ENCODE data around the gene DGCR2. TPM values are rescaled to one million over a fixed set of nuclear protein-coding genes. Genes with fewer than 3 reads are reported as not detected.
A peak's percentile ranks its signal among the peaks of the same experiment; 100 is the strongest.

DGCR2 gene
- total RNA-seq, 2 experiments from 2014 or later: 38.7 to 39.0 TPM

- H3K4me3 Mint-ChIP-seq: no peak overlapping the region
- CTCF ChIA-PET: no interaction called here
- H3K27me3 Mint-ChIP-seq: no peaks in the 10 kb centered on the region
- H3K4me1 Mint-ChIP-seq: no peaks in the 10 kb centered on the region
- H3K9me3 Mint-ChIP-seq: no peaks in the 10 kb centered on the region
- DNase-seq: no peak
- POLR2A ChIA-PET: interaction anchor here (0.6 kb wide), 1 partner anchor 139 kb away, joined by 4 read pairs; no protein-coding TSS in a partner anchor
- peaks cover 5% of the 10 kb centered on the region for H3K36me3 Mint-ChIP-seq (ENCODE audit: low read depth)
- H3K27ac Mint-ChIP-seq: no peak overlapping the region
These were observed 6.9 kb upstream of the DGCR2 start for GRCh38 chr22:19128946-19129727.

DNA sequence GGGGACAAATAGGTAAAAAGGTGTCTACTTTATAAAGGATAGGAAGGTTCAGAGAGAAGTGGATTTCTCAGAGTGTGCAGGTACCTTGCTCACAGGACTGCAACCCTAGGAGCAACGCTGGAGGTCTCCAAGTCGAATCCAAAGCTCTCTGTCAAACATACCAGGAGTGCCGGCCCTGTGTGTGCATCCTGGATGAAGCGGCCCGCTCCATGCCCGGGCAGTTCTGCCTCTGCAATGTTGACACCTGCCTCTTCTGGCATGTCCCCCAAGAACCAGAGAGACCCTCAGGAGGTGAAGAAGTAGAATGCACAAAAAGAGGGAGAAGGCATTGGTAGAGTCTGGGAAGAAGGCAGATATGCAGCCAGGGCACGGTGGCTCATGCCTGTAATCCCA, 5.8 kb upstream of the DGCR2 start:
- Mint-ChIP-seq H3K4me3 (no peak overlapping the region), H3K27me3 (no peaks in the 10 kb centered on the region), H3K9me3 (no peaks in the 10 kb centered on the region), H3K36me3 (ENCODE audit: low read depth) (peaks cover 4% of the 10 kb centered on the region), H3K27ac (no peak overlapping the region), H3K4me1 (peaks cover 3% of the 10 kb centered on the region)
- ChIA-PET POLR2A (no interaction called here), CTCF (interaction anchor here (1.2 kb wide), 1 partner anchor 16 kb away, joined by 4 read pairs; the partner anchor contains the start of gene ESS2)
- no peak for DNase-seq

DNA sequence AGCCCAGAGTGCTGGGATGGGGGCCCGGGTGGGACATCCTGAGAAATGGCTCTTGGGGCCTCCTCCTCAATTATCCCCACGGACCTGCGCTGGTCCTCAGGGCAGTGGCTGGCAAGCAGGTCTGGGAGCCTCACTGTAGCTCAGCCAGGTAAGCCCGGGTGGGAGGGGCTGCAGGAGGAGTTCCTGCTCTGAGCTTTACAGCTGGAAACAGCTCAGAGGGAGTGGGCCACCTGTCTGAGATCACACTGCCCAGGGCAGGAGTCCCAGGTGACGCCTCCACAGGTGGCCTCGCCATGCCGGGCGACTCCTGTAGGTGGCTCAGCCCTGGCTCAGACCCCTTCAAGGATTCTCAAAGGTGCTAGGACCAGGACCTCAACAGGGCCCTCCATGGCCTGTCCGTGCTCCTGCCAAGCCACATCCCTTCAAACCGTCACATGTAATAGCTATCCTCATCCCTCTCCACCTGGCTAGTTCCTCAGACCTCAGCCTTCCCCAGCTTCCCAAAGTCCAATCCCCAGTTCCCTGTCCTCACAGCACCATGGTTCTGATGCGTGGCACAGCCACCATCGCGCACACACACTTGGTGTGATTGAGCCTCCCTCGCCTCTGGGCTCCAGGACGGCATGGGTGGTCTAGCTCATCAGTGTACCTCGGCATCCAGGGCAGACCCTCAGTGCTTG, 5.3 kb upstream of the DGCR2 start:
- ChIA-PET POLR2A (no interaction called here), CTCF (interaction anchor here (1.2 kb wide), 1 partner anchor 17 kb away, joined by 4 read pairs; the partner anchor contains the start of gene ESS2)

GRCh38 chr22:19126309-19127273, 4.4 kb upstream of the DGCR2 start:
- peaks cover 10% of the 10 kb centered on the region for H3K4me1 Mint-ChIP-seq
- CTCF ChIA-PET: no interaction called here
- H3K36me3 Mint-ChIP-seq (ENCODE audit: low read depth): peaks cover 4% of the 10 kb centered on the region
- POLR2A ChIA-PET: no interaction called here
- no peak overlapping the region for H3K4me3 Mint-ChIP-seq
- H3K27me3 Mint-ChIP-seq: no peaks in the 10 kb centered on the region
- no peak for DNase-seq
- H3K9me3 Mint-ChIP-seq: no peaks in the 10 kb centered on the region
- peak overlapping the region; percentile 19 for H3K27ac Mint-ChIP-seq

More for the DNA sequence above, 5.3 kb upstream of the DGCR2 start:
- no peak for DNase-seq
- Mint-ChIP-seq H3K36me3 (ENCODE audit: low read depth) (peaks cover 4% of the 10 kb centered on the region), H3K27ac (peak overlapping the region; percentile 71), H3K27me3 (no peaks in the 10 kb centered on the region), H3K9me3 (no peaks in the 10 kb centered on the region), H3K4me1 (peaks cover 9% of the 10 kb centered on the region), H3K4me3 (no peak overlapping the region)

DNA sequence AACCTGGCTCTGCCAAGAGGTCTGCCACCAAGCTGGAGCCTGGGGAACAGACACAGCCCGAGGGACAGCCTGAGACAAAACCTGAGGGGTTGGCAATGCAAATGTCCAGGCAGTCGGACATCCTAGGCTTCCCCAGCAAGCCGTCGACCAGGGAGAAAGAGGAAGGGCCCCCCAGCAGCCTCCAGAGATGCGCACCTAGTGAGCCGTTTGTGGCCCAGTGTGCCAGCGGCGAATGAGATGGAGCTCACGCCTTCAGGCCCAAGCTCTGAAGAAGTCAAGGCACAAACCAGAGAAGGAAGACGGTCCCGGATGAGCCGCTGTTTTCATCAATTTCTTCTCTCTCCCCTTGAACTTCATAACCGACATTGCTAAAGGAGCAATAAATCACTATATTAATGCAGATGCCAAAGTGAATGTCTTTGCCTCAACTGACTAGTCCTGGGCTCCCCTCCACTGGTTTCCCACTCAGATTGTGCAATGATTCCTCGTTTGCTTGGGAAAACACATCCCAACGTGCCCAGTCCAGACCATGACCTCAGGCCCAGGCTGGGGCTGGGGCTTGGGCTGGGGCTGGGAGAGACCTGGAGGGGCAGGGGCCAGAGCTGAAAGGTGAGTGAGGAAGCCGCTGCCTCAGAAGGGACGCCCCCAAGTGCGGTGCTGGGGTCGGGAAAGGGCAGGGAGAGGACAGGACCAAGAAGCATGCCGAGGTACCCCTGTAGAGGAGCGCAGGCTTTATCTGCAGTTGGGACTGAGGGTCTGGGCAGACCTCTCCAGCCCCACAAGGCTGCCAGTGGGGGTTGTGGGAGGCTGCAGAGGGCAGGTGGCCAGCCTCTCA, 3.5 kb upstream of the DGCR2 start:
- ChIA-PET POLR2A (no interaction called here), CTCF (interaction anchor here (0.5 kb wide), 1 partner anchor 202 kb away, joined by 3 read pairs; no protein-coding TSS in a partner anchor)
- DNase-seq: no peak
- H3K27me3 Mint-ChIP-seq: no peaks in the 10 kb centered on the region
- peaks cover 17% of the 10 kb centered on the region for H3K4me1 Mint-ChIP-seq
- no peak overlapping the region for H3K27ac Mint-ChIP-seq
- H3K36me3 Mint-ChIP-seq (ENCODE audit: low read depth): peaks cover 3% of the 10 kb centered on the region
- H3K4me3 Mint-ChIP-seq: no peak overlapping the region
- H3K9me3 Mint-ChIP-seq: no peaks in the 10 kb centered on the region

DNA sequence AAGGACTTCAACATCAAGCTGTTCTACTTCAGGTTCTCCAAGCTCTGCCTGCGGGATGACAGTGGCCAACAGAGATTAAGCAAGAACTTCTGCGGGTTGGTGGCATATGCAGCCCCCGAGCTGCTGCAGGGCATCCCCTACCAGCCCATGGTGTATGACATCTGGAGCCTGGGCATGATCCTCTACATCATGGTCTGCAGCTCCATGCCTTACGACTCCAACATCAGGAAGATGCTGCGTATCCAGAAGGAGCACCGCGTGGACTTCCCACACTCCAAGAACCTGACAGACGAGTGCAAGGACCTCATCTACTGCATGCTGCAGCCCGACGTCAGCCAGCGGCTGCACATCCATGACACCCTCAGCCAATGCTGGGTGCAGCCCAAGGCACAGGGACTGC, 2.8 kb upstream of the DGCR2 start:
- no peaks in the 10 kb centered on the region for H3K9me3 Mint-ChIP-seq
- no peak overlapping the region for H3K27ac Mint-ChIP-seq
- POLR2A ChIA-PET: no interaction called here
- H3K36me3 Mint-ChIP-seq (ENCODE audit: low read depth): peaks cover 3% of the 10 kb centered on the region
- H3K4me1 Mint-ChIP-seq: peaks cover 24% of the 10 kb centered on the region
- CTCF ChIA-PET: no interaction called here
- DNase-seq: no peak
- H3K4me3 Mint-ChIP-seq: no peak overlapping the region
- no peaks in the 10 kb centered on the region for H3K27me3 Mint-ChIP-seq

DNA sequence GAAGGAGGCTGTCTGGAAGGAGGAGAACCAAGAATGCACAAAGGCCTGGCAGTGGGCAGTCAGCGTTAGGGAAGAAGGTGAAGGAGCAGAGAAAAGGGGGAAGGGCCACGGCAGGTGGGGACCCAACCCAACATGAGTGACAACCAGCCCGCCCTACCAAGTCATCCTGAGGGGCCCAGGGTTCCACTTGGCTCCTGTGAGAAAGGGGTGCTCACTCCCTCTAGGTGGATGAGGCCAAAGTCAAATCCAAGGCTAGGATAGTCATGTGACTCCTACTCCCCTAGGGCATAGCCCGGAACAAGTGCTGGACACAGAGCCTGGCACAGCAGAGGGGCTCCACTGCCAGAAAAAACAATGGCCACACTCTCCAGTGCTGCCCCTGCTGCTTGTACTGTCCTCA, 2.2 kb upstream of the DGCR2 start:
- H3K36me3 Mint-ChIP-seq (ENCODE audit: low read depth): peaks cover 3% of the 10 kb centered on the region
- H3K4me1 Mint-ChIP-seq: peaks cover 28% of the 10 kb centered on the region
- H3K27ac Mint-ChIP-seq: no peak overlapping the region
- POLR2A ChIA-PET: no interaction called here
- no peaks in the 10 kb centered on the region for H3K27me3 Mint-ChIP-seq
- no peak overlapping the region for H3K4me3 Mint-ChIP-seq
- H3K9me3 Mint-ChIP-seq: no peaks in the 10 kb centered on the region
- CTCF ChIA-PET: no interaction called here
- DNase-seq: no peak

DNA sequence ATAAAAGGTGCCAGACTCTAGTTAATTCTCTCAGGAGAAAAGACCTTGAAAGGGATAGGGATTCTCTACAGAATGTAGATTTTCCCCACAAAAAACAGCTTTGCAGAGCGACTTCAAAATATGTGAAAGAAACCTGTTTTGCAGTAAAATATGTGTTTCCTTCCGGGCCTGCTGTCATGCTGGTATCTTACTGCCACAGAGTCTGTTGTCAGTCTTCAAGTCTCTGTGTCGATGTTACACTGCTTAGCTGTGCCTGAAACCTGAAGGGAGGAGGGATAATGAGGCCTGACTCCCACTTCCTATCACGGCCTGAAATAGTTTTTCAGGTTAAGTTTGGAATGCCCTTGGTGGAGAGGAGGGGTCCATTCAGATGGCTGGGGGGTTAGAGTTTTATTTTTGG, 1.7 kb upstream of the DGCR2 start:
- POLR2A ChIA-PET: no interaction called here
- CTCF ChIA-PET: no interaction called here

DNA sequence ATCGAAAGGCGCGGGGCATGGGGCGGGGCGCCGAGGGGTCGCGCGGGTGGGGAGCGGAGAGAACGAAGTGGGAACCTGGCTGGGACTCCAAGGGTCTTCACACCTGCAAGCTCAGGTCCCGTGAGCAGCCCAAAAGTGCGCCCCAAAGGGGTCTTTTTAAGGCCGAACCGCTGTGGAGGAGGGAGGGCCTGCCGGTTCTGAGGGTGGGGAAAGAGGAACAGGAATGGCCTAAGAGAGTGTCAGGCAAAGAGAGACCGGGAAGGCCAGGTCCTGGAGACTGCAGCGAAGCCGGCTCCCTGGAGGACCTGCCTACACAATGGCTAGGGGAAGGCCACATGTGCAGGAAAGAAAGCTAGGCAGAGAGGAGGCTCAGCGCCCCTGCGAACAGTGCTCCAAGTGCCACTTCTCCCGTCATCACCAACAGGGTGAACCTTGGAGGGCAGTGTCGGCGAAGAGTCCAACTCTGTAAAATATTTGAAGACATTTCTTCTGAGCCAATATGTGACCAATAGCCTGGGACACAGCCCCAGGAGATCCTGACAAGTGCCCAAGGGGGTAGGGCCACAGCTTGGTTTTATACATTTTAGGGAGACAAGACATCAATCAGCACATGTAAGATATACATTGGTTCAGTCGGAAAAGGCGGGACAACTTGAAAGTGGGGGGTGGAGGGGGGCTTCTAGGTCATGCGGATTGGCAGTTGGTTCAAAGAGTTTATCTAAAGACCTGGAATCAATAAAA, 710 bp upstream of the DGCR2 start:
- CTCF ChIA-PET: interaction anchor here (0.7 to 1.4 kb wide), 2 partner anchors 12 to 22 kb away, joined by 3 to 6 read pairs; partner anchors contain the start of gene ESS2
- Mint-ChIP-seq H3K4me1 (peaks cover 41% of the 10 kb centered on the region), H3K9me3 (no peaks in the 10 kb centered on the region), H3K27ac (peak overlapping the region; percentile 83), H3K27me3 (no peaks in the 10 kb centered on the region), H3K36me3 (ENCODE audit: low read depth) (peaks cover 3% of the 10 kb centered on the region), H3K4me3 (peak overlapping the region; percentile 77)
- POLR2A ChIA-PET: interaction anchor here (2.1 kb wide), 1 partner anchor 21 kb away, joined by 7 read pairs; the partner anchor contains the start of gene ESS2
- no peak for DNase-seq

More for the DNA sequence above, 1.7 kb upstream of the DGCR2 start:
- Mint-ChIP-seq H3K27ac (peak overlapping the region; percentile 31), H3K27me3 (no peaks in the 10 kb centered on the region), H3K4me1 (peaks cover 33% of the 10 kb centered on the region), H3K36me3 (ENCODE audit: low read depth) (peaks cover 3% of the 10 kb centered on the region), H3K9me3 (no peaks in the 10 kb centered on the region), H3K4me3 (no peak overlapping the region)
- no peak for DNase-seq

GRCh38 chr22:19121631-19122142, 525 bp downstream of the DGCR2 start:
- ChIA-PET POLR2A (interaction anchor here (2.1 kb wide), 1 partner anchor 23 kb away, joined by 7 read pairs; the partner anchor contains the start of gene ESS2), CTCF (interaction anchor here (0.7 to 1.4 kb wide), 2 partner anchors 10 to 24 kb away, joined by 4 to 6 read pairs; no protein-coding TSS in a partner anchor)
- Mint-ChIP-seq H3K27me3 (no peaks in the 10 kb centered on the region), H3K4me3 (peak overlapping the region; percentile 85), H3K36me3 (ENCODE audit: low read depth) (peaks cover 3% of the 10 kb centered on the region), H3K27ac (peak overlapping the region; percentile 86), H3K4me1 (peaks cover 52% of the 10 kb centered on the region), H3K9me3 (no peaks in the 10 kb centered on the region)
- peak; percentile 37 for DNase-seq
